GM19324 (cell line): Measurements from ENCODE around the gene ADAD2.

Source experiments
- ATAC-seq: cut with Tn5 transposase; IDR thresholded peaks from one replicate; pipeline ENCODE4 v1.9.1; 2021; ENCODE audit warnings: mild to moderate bottlenecking, moderate library complexity; ENCODE audit not compliant: unreplicated experiment, low FRiP score

Gene ADAD2

DNA sequence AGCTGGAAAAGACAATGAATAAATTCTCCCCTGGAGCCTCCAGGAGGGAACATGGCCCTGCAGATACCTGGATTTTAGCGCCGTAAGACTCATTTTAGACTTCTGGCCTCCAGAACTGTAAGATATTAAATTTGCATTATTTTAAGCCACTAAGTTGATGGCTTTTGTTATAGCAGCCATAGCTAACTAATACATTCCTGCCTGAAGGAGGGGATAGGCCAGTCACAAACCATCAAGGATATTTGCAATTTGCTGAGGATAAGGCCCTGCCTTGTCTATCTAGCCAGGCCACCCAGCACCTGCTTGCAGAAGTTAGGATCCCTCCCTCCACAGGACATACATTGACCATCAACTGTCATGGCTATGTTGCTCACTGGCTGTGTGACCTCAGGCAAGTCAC, 53.8 kb downstream of the ADAD2 start:
- no peak for ATAC-seq

DNA sequence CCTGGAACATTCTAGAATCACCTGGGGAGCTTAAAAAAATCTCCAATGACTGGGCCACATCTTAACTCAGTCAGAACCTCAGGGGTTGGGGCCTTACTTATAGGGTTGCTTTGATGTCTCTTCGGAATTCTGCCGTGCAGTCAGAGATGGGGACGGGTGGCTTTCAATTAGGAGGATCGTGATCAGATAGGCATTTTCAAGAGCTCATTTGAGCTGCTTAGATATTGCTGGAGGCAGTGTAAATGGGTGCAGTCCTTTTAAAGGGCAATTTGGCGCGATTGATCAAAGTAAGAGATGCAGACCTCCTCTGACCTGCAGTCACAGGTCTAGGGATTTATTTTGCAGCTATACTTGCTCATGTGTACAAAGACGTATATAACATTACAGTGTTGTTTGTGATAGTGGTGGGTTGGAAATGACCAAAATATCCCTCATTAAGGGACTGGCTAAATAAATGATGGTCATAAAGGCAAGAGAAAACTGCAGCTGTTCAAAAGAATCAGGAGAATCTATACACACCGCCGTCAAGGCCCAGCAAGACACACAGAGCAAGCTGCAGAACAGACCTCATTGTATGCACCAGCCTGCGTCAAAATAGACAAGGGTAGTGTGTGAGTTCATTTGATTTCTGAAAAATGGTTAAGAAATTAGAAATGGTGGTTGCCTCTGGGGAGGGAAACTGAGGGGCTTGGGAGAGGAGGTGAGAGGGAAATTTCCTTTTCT, 55.2 kb downstream of the ADAD2 start:
- no peak for ATAC-seq

DNA sequence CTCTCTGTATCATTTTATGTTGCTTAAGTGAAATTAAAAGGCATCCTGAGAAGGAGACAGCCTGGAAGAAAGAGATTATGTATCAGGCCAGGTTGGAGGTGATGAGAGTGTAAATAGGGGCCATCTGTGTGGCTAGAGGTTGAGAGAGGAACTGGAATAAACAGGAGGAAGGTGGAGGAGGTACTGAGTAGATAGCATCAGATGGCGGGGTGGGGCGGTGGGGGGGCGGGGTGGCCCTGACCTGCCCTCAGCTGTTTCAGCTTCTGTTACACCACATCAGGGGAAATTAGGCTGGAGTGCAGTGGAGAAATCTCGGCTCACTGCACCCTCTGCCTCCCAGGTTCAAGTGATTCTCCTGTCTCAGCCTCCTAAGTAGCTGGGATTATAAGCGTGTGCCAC, 55.7 kb downstream of the ADAD2 start:
- ATAC-seq = no peak
